ENCODE results near the gene RRP12.

DNA sequence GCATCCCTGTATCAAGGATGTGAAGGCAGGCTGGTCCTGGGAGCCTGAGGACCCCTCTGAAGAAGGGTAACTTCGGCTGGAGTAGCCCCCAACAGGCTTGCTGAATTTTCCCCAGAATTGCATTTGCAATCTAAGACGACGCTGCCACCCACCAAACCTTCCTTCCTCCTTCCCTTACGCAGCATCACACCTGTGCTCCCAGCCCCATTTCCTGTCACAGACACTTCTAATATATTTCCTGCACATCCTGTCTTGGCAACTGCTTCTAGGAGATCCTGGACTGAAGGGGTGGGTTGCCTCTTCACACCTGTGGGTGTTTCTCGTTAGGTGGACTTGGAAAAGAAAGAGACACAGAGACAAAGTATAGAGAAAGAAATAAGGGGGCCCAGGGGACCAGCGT is 15.4 kb upstream of the RRP12 start:
- TF ChIP-seq, protein P1, sequence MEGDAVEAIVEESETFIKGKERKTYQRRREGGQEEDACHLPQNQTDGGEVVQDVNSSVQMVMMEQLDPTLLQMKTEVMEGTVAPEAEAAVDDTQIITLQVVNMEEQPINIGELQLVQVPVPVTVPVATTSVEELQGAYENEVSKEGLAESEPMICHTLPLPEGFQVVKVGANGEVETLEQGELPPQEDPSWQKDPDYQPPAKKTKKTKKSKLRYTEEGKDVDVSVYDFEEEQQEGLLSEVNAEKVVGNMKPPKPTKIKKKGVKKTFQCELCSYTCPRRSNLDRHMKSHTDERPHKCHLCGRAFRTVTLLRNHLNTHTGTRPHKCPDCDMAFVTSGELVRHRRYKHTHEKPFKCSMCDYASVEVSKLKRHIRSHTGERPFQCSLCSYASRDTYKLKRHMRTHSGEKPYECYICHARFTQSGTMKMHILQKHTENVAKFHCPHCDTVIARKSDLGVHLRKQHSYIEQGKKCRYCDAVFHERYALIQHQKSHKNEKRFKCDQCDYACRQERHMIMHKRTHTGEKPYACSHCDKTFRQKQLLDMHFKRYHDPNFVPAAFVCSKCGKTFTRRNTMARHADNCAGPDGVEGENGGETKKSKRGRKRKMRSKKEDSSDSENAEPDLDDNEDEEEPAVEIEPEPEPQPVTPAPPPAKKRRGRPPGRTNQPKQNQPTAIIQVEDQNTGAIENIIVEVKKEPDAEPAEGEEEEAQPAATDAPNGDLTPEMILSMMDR (IDR thresholded peaks at IDR 0.05; ENCODE audit: poor library complexity, severe bottlenecking) = no peak
- no peak for TF ChIP-seq RAD21 (conservative IDR thresholded peaks at IDR 0.05)
- no peak for TF ChIP-seq TAF1 (IDR thresholded peaks at IDR 0.05; ENCODE audit: low read depth)

All from neural cell (in vitro differentiated cells).